Measurements from ENCODE around the gene SLAMF8. TPM values are rescaled to one million over a fixed set of nuclear protein-coding genes. Genes with fewer than 3 reads are reported as not detected.

The SLAMF8 gene
- polyA plus RNA-seq, 1 donor from 2014 or later = not detected

- no peak overlapping the region for H2AFZ ChIP-seq (ENCODE audit: low read depth, low read length)
- H3K9me3 ChIP-seq (ENCODE audit: low read length) = no peaks in the 10 kb centered on the region
- no peaks in the 10 kb centered on the region for H3K9me2 ChIP-seq (ENCODE audit: insufficient read depth, low read length)
- H3F3A ChIP-seq (ENCODE audit: insufficient read depth, low read length, poor library complexity, severe bottlenecking) = no peaks in the 10 kb centered on the region
- H3K9ac ChIP-seq (ENCODE audit: low read length) = no peak overlapping the region
- no peak overlapping the region for H3K4me3 ChIP-seq (ENCODE audit: low read length)
- no peak overlapping the region for H3K27ac ChIP-seq (ENCODE audit: low read length)
- H3K79me2 ChIP-seq (replicated peaks; ENCODE audit: insufficient read depth, low read length) = no peaks in the 10 kb centered on the region
- H4K20me1 ChIP-seq (ENCODE audit: insufficient read depth) = no peaks in the 10 kb centered on the region
- H3K4me2 ChIP-seq (ENCODE audit: low read length) = no peak overlapping the region
- TF ChIP-seq RAD21 (conservative IDR thresholded peaks at IDR 0.05) (no peak), MXI1 (conservative IDR thresholded peaks at IDR 0.05; ENCODE audit: poor library complexity, severe bottlenecking) (no peak), REST (IDR thresholded peaks at IDR 0.05; ENCODE audit: borderline replicate concordance) (no peak), POLR2AphosphoS5 (IDR thresholded peaks at IDR 0.05) (no peak), TAF1 (IDR thresholded peaks at IDR 0.05; ENCODE audit: low read depth) (no peak), CTCF (IDR thresholded peaks at IDR 0.05; ENCODE audit: poor library complexity, severe bottlenecking) (no peak), EZH2 (IDR thresholded peaks at IDR 0.05; ENCODE audit: borderline replicate concordance, insufficient read depth, low read length, poor library complexity, severe bottlenecking) (no peak), SMC3 (conservative IDR thresholded peaks at IDR 0.05; ENCODE audit: poor library complexity) (no peak), EP300 (conservative IDR thresholded peaks at IDR 0.05; ENCODE audit: poor library complexity, severe bottlenecking) (no peak)
- no peaks in the 10 kb centered on the region for H3K36me3 ChIP-seq (ENCODE audit: insufficient read depth, low read length)
- no peaks in the 10 kb centered on the region for H3K27me3 ChIP-seq (ENCODE audit: insufficient read depth, low read depth, low read length)
Observed at GRCh38 chr1:159882527-159882862, 55.8 kb downstream of the SLAMF8 start.

GRCh38 chr1:159883134-159883533 lies 56.5 kb downstream of the SLAMF8 start:
- TF ChIP-seq TAF1 (IDR thresholded peaks at IDR 0.05; ENCODE audit: low read depth) (no peak), SMC3 (conservative IDR thresholded peaks at IDR 0.05; ENCODE audit: poor library complexity) (no peak), EZH2 (IDR thresholded peaks at IDR 0.05; ENCODE audit: borderline replicate concordance, insufficient read depth, low read length, poor library complexity, severe bottlenecking) (no peak), REST (IDR thresholded peaks at IDR 0.05; ENCODE audit: borderline replicate concordance) (no peak), MXI1 (conservative IDR thresholded peaks at IDR 0.05; ENCODE audit: poor library complexity, severe bottlenecking) (no peak), RAD21 (conservative IDR thresholded peaks at IDR 0.05) (no peak), EP300 (conservative IDR thresholded peaks at IDR 0.05; ENCODE audit: poor library complexity, severe bottlenecking) (no peak), CTCF (IDR thresholded peaks at IDR 0.05; ENCODE audit: poor library complexity, severe bottlenecking) (no peak), POLR2AphosphoS5 (IDR thresholded peaks at IDR 0.05) (no peak)

More at GRCh38 chr1:159883134-159883533, 56.5 kb downstream of the SLAMF8 start:
- Histone ChIP-seq H3K27ac (ENCODE audit: low read length) (no peak overlapping the region), H3K36me3 (ENCODE audit: insufficient read depth, low read length) (no peaks in the 10 kb centered on the region), H3K27me3 (ENCODE audit: insufficient read depth, low read depth, low read length) (no peaks in the 10 kb centered on the region), H3F3A (ENCODE audit: insufficient read depth, low read length, poor library complexity, severe bottlenecking) (no peaks in the 10 kb centered on the region), H4K20me1 (ENCODE audit: insufficient read depth) (no peaks in the 10 kb centered on the region), H3K9ac (ENCODE audit: low read length) (no peak overlapping the region), H2AFZ (ENCODE audit: low read depth, low read length) (no peak overlapping the region), H3K9me3 (ENCODE audit: low read length) (no peaks in the 10 kb centered on the region), H3K79me2 (replicated peaks; ENCODE audit: insufficient read depth, low read length) (no peaks in the 10 kb centered on the region), H3K9me2 (ENCODE audit: insufficient read depth, low read length) (no peaks in the 10 kb centered on the region), H3K4me3 (ENCODE audit: low read length) (no peak overlapping the region), H3K4me2 (ENCODE audit: low read length) (no peak overlapping the region)

Data from neural cell (in vitro differentiated cells).